ENCODE measurements around the gene SEPTIN12.

GRCh38 chr16:4803401-4803844 is 15.3 kb upstream of the SEPTIN12 start:
- TF ChIP-seq CTCF (IDR thresholded peaks at IDR 0.05; ENCODE audit: poor library complexity) (no peak), EZH2 (IDR thresholded peaks at IDR 0.05; ENCODE audit: borderline replicate concordance) (no peak)

Measured in hepatocyte (in vitro differentiated cells).